ENCODE data around the gene IGFBP7.

Gene IGFBP7

GRCh38 chr4:57119054-57119651, 9.0 kb upstream of the IGFBP7 start:
- H3K4me3 ChIP-seq (replicated peaks in 1 of 2; ENCODE audit: low read depth in 2 of 2, low read length in 2 of 2) = peak overlapping the region in 1 of 2 donors; percentile 33
- DNase-seq (ENCODE audit: low read depth in 2 of 2) = peak; percentile 92 to 95
- TF ChIP-seq CTCF (IDR thresholded peaks at IDR 0.05; ENCODE audit: low read depth, low read length) = no peak

- DNase-seq (ENCODE audit: low read depth in 2 of 2) = no peak
- no peak overlapping the region for H3K4me3 ChIP-seq (replicated peaks in 1 of 2; ENCODE audit: low read depth in 2 of 2, low read length in 2 of 2)
- no peak for TF ChIP-seq CTCF (IDR thresholded peaks at IDR 0.05; ENCODE audit: low read depth, low read length)
Observed at GRCh38 chr4:57117491-57117890, 7.3 kb upstream of the IGFBP7 start.

GRCh38 chr4:57116245-57116644, 6.1 kb upstream of the IGFBP7 start:
- TF ChIP-seq CTCF (IDR thresholded peaks at IDR 0.05; ENCODE audit: low read depth, low read length) = no peak
- no peak overlapping the region for H3K4me3 ChIP-seq (replicated peaks in 1 of 2; ENCODE audit: low read depth in 2 of 2, low read length in 2 of 2)
- DNase-seq (ENCODE audit: low read depth in 2 of 2) = no peak

- DNase-seq (ENCODE audit: low read depth in 2 of 2) = peak in 1 of 2 donors; percentile 69
- no peak for TF ChIP-seq CTCF (IDR thresholded peaks at IDR 0.05; ENCODE audit: low read depth, low read length)
- no peak overlapping the region for H3K4me3 ChIP-seq (replicated peaks in 1 of 2; ENCODE audit: low read depth in 2 of 2, low read length in 2 of 2)
Observed at GRCh38 chr4:57114973-57115372, 4.8 kb upstream of the IGFBP7 start.

- TF ChIP-seq CTCF (IDR thresholded peaks at IDR 0.05; ENCODE audit: low read depth, low read length) = no peak
- no peak for DNase-seq (ENCODE audit: low read depth in 2 of 2)
- no peak overlapping the region for H3K4me3 ChIP-seq (replicated peaks in 1 of 2; ENCODE audit: low read depth in 2 of 2, low read length in 2 of 2)
Observed at GRCh38 chr4:57113870-57114269, 3.7 kb upstream of the IGFBP7 start.

- peak overlapping the region; percentile 33 to 94 for H3K4me3 ChIP-seq (replicated peaks in 1 of 2; ENCODE audit: low read depth in 2 of 2, low read length in 2 of 2)
- no peak for TF ChIP-seq CTCF (IDR thresholded peaks at IDR 0.05; ENCODE audit: low read depth, low read length)
- peak; percentile 75 to 78 for DNase-seq (ENCODE audit: low read depth in 2 of 2)
Observed at GRCh38 chr4:57110640-57111511, 691 bp upstream of the IGFBP7 start.
